SK-N-SH (cell line): Measurements from ENCODE around the gene COL21A1. TPM values are rescaled to one million over a fixed set of nuclear protein-coding genes. Genes with fewer than 3 reads are reported as not detected.

Experiments used
- CTCF ChIA-PET: fragments of 300-600, 350-600 bp; formaldehyde crosslinking; extraction: SDS; loops from one replicate; lab custom pipeline; 2021; lab: Yijun Ruan, JAX
- POLR2A ChIA-PET: fragments of 350-600 bp; sonication (Branson Sonifier 250); formaldehyde crosslinking; extraction: SDS; loops from one replicate; lab custom pipeline; 2020; ENCODE audit warnings: antibody characterized with exemption, inconsistent platforms; lab: Yijun Ruan, JAX
- DNase-seq: peaks from one replicate; pipeline ENCODE4 v3.0.0; 2012
- H2AFZ ChIP-seq: fragments of 200-600 bp; sonication (generic); 2 replicates; pipeline ENCODE4 v1.8.1; 2016; ENCODE audit warnings: antibody characterized with exemption, mild to moderate bottlenecking, low read depth
- H3F3A ChIP-seq: fragments of 200-600 bp; sonication (generic); replicated peaks from 2 replicates; pipeline ENCODE3; 2016; ENCODE audit warnings: antibody characterized with exemption, mild to moderate bottlenecking; ENCODE audit not compliant: insufficient read depth
- H3K27ac ChIP-seq, 2 experiments: fragments of 200-500 bp in 1 of 2; fragments of 200-600 bp in 1 of 2; sonication (Bioruptor generic) in 1 of 2; sonication (generic), shearing (Covaris generic) in 1 of 2; 2 replicates each; pipeline versions ENCODE4 v1.5.1 to v1.6.1; 2014 to 2016; ENCODE audit warnings: low read depth in 2 of 2, inconsistent platforms in 1 of 2, low read length in 1 of 2, mild to moderate bottlenecking in 1 of 2, mixed read lengths in 1 of 2
- H3K27me3 ChIP-seq: fragments of 200-600 bp; sonication (generic), shearing (Covaris generic); 2 replicates; pipeline ENCODE4 v1.6.1; 2016; ENCODE audit warnings: mixed run types; ENCODE audit not compliant: insufficient read depth
- H3K36me3 ChIP-seq, 2 experiments: fragments of 200-500 bp in 1 of 2; fragments of 200-600 bp in 1 of 2; sonication (Bioruptor generic) in 1 of 2; sonication (generic) in 1 of 2; replicated peaks in 1 of 2; 2 replicates each; pipeline versions ENCODE3 to v1.5.1; 2014 to 2016; ENCODE audit warnings: low read length in 1 of 2, mild to moderate bottlenecking in 1 of 2; ENCODE audit not compliant: insufficient read depth in 2 of 2, control insufficient read depth in 1 of 2
- H3K4me1 ChIP-seq, 2 experiments: fragments of 200-500 bp in 1 of 2; fragments of 200-600 bp in 1 of 2; sonication (Bioruptor generic) in 1 of 2; sonication (generic), shearing (Covaris generic) in 1 of 2; 2 replicates each; pipeline versions ENCODE4 v1.5.1 to v1.6.1; 2014 to 2016; ENCODE audit warnings: low read depth in 1 of 2, low read length in 1 of 2, mixed run types in 1 of 2; ENCODE audit not compliant: insufficient read depth in 2 of 2, control insufficient read depth in 1 of 2
- H3K4me2 ChIP-seq: fragments of 200-600 bp; sonication (generic), shearing (Covaris generic); 2 replicates; pipeline ENCODE4 v1.6.1; 2017; ENCODE audit warnings: mixed run types
- H3K4me3 ChIP-seq, 2 experiments: fragments of 200-500 bp in 1 of 2; fragments of 200-600 bp in 1 of 2; sonication (Bioruptor generic) in 1 of 2; sonication (generic), shearing (Covaris generic) in 1 of 2; 2 replicates each; pipeline versions ENCODE4 v1.5.1 to v1.8.1; 2014 to 2016; ENCODE audit warnings: low read depth in 2 of 2, inconsistent platforms in 1 of 2, low read length in 1 of 2, mild to moderate bottlenecking in 1 of 2, mixed read lengths in 1 of 2, moderate library complexity in 1 of 2
- H3K79me2 ChIP-seq: fragments of 200-600 bp; sonication (generic); 2 replicates; pipeline ENCODE4 v1.8.1; 2017; ENCODE audit warnings: mild to moderate bottlenecking; ENCODE audit not compliant: insufficient read depth
- H3K9ac ChIP-seq: fragments of 200-600 bp; sonication (generic); 2 replicates; pipeline ENCODE4 v1.6.1; 2017; ENCODE audit warnings: mixed run types
- H3K9me2 ChIP-seq: fragments of 200-600 bp; sonication (generic); 2 replicates; pipeline ENCODE4 v1.6.1; 2017; ENCODE audit warnings: mixed run types
- H3K9me3 ChIP-seq: fragments of 200-600 bp; sonication (generic); 2 replicates; pipeline ENCODE4 v1.6.1; 2017; ENCODE audit warnings: mixed run types, mild to moderate bottlenecking, moderate library complexity
- H4K20me1 ChIP-seq: fragments of 200-600 bp; sonication (generic); 2 replicates; pipeline ENCODE4 v1.6.1; 2017; ENCODE audit warnings: mild to moderate bottlenecking, mixed run types; ENCODE audit not compliant: insufficient read depth
- CHD2 ChIP-seq: fragments of 150-350 bp; IDR thresholded peaks from 2 replicates; pipeline ENCODE4 v1.6.1; 2018; ENCODE audit warnings: low read length; ENCODE audit not compliant: partially characterized antibody
- EP300 ChIP-seq, 2 experiments: IDR thresholded peaks; 2 replicates each; pipeline versions ENCODE4 v1.4.0 to v1.6.1; 2012; ENCODE audit warnings: borderline replicate concordance in 1 of 2, low read depth in 1 of 2, low read length in 1 of 2
- EZH2phosphoT487 ChIP-seq: fragments of 200-600 bp; sonication (generic); IDR thresholded peaks from 2 replicates; pipeline ENCODE4 v1.6.1; 2017; ENCODE audit warnings: low read depth, mixed run types, mild to moderate bottlenecking, antibody characterized with exemption, moderate library complexity, borderline replicate concordance
- GABPA ChIP-seq: IDR thresholded peaks from 2 replicates; pipeline ENCODE4 v1.4.0; 2012; ENCODE audit warnings: low read depth, mild to moderate bottlenecking
- GATA2 ChIP-seq: sonication (generic); formaldehyde crosslinking; IDR thresholded peaks from 2 replicates; pipeline ENCODE4 v1.5.0; 2020; ENCODE audit warnings: mild to moderate bottlenecking, missing genetic modification reagents
- NRF1 ChIP-seq: IDR thresholded peaks from 2 replicates; pipeline ENCODE4 v1.6.1; 2012; ENCODE audit warnings: low read depth, mild to moderate bottlenecking, low read length
- POLR2AphosphoS5 ChIP-seq: IDR thresholded peaks from 2 replicates; pipeline ENCODE4 v1.6.1; 2012; ENCODE audit warnings: low read depth, low read length
- RCOR1 ChIP-seq: fragments of 150-350 bp; IDR thresholded peaks from 2 replicates; pipeline ENCODE4 v1.6.1; 2017; ENCODE audit warnings: antibody characterized with exemption, low read length
- REST ChIP-seq: IDR thresholded peaks from 2 replicates; pipeline ENCODE4 v1.6.1; 2012; ENCODE audit warnings: mild to moderate bottlenecking, low read depth, low read length, moderate library complexity
- RFX5 ChIP-seq: IDR thresholded peaks from 2 replicates; pipeline ENCODE4 v1.6.1; 2012; ENCODE audit warnings: mild to moderate bottlenecking, improper control_type of control experiment, low read length
- RXRA ChIP-seq: IDR thresholded peaks from 2 replicates; pipeline ENCODE4 v1.4.0; 2012; ENCODE audit warnings: low read depth, mild to moderate bottlenecking, borderline replicate concordance
- SMC3 ChIP-seq: IDR thresholded peaks from 2 replicates; pipeline ENCODE4 v1.6.1; 2012; ENCODE audit warnings: low read depth, low read length, improper control_type of control experiment
- TEAD4 ChIP-seq: IDR thresholded peaks from 2 replicates; pipeline ENCODE4 v1.4.0; 2012; ENCODE audit warnings: mild to moderate bottlenecking, borderline replicate concordance; ENCODE audit not compliant: insufficient read depth
- USF1 ChIP-seq: IDR thresholded peaks from 2 replicates; pipeline ENCODE4 v1.4.0; 2012; ENCODE audit warnings: low read depth, borderline replicate concordance
- USF2 ChIP-seq: fragments of 150-350 bp; IDR thresholded peaks from 2 replicates; pipeline ENCODE4 v1.6.1; 2017; ENCODE audit warnings: antibody characterized with exemption, low read length, low read depth, borderline replicate concordance
- WGBS: methylation state at CpG from one replicate; pipeline ENCODE4 v1.1.6; 2017; ENCODE audit warnings: low lambda C conversion rate; 5-methylcytosine and 5-hydroxymethylcytosine counted together
- polyA plus RNA-seq, 3 experiments: library from polyadenylated mRNA; depleted of rRNA; stranded (reverse); fragments of >200 nt; gene quantifications; 2 replicates each; pipeline ENCODE4 v1.2.3, GENCODE V29; 2012

Gene COL21A1
- polyA plus RNA-seq, 1 of the 3 experiments (the other 2 are of a cell fraction): 0.07 TPM

- no peak overlapping the region for H3K4me3 ChIP-seq
- DNase-seq: no peak
- WGBS: 15% methylated on average over 2 of the region's 2 CpGs
- peak overlapping the region; percentile 35; the same call in 1 of the 2 replicates for H3K9ac ChIP-seq
- H4K20me1 ChIP-seq: no peaks in the 10 kb centered on the region
- peak overlapping the region; percentile 48 for H2AFZ ChIP-seq
- no peaks in the 10 kb centered on the region for H3K9me3 ChIP-seq
- H3K4me1 ChIP-seq: peaks cover 0 to 26% of the 10 kb centered on the region in 2 experiments; a peak in 3 of 4 replicates
- H3F3A ChIP-seq: peaks cover 36% of the 10 kb centered on the region
- H3K36me3 ChIP-seq: no peaks in the 10 kb centered on the region
- peak overlapping the region in 1 of 2 experiments; percentile 94; a peak in 2 of 4 replicates for H3K27ac ChIP-seq
- H3K9me2 ChIP-seq: no peaks in the 10 kb centered on the region
- peak overlapping the region; percentile 61; the same call in 1 of the 2 replicates for H3K4me2 ChIP-seq
- ChIA-PET CTCF (no interaction called here), POLR2A (no interaction called here)
- no peaks in the 10 kb centered on the region for H3K27me3 ChIP-seq
- TF ChIP-seq TEAD4 (no peak), USF2 (no peak), RXRA (no peak), POLR2AphosphoS5 (no peak), USF1 (no peak), EP300 (IDR thresholded peaks at IDR 0.05; ENCODE audit: borderline replicate concordance in 1 of 2, low read depth in 1 of 2, low read length in 1 of 2) (no peak), NRF1 (no peak), REST (no peak), SMC3 (no peak), RFX5 (no peak), RCOR1 (no peak), GATA2 (CRISPR knock-in tag) (no peak), GABPA (no peak), CHD2 (no peak), EZH2phosphoT487 (no peak)
- H3K79me2 ChIP-seq: no peaks in the 10 kb centered on the region
These were observed 103.6 kb downstream of the COL21A1 start for GRCh38 chr6:56143796-56144195.
